OCI-LY7 (cell line): ENCODE measurements around the gene COPE. TPM values are rescaled to one million over a fixed set of nuclear protein-coding genes. Genes with fewer than 3 reads are reported as not detected.
A peak's percentile ranks its signal among the peaks of the same experiment; 100 is the strongest.
"Not testable (repeated sequence)": the region's sequence is repeated elsewhere in the genome, so short reads cannot be mapped to it uniquely, and the experiment has no call there.

Experiments
- BruUV-seq: library from RNA; stranded (reverse); fragments of 400-500 nt; replicated peaks from 2 replicates; lab custom pipeline; 2021; lab: Mats Ljungman, UMichigan
- CTCF ChIA-PET: fragments of 300-600 bp; sonication (Branson Sonifier 250); formaldehyde crosslinking; loops from one replicate; lab custom pipeline; 2022; ENCODE audit warnings: antibody characterized with exemption; ENCODE audit not compliant: unreplicated experiment; lab: Charles Lee
- POLR2A ChIA-PET: fragments of 300-600 bp; sonication (Branson Sonifier 250); formaldehyde crosslinking; loops from one replicate; lab custom pipeline; 2022; ENCODE audit warnings: antibody characterized with exemption; lab: Charles Lee
- DNase-seq: peaks from one replicate; pipeline ENCODE4 v3.0.0-alpha.2; 2015; ENCODE audit warnings: low spot score
- H2AFZ ChIP-seq: fragments of 200-600 bp; sonication (generic), shearing (Covaris generic); 2 replicates; pipeline ENCODE4 v1.6.1; 2014; ENCODE audit warnings: mild to moderate bottlenecking, antibody characterized with exemption, low read length, moderate library complexity
- H3K27ac ChIP-seq: fragments of 200-600 bp; sonication (generic); 2 replicates; pipeline ENCODE4 v1.5.1; 2014; ENCODE audit warnings: mixed run types, low read depth, mild to moderate bottlenecking, moderate library complexity, low read length, inconsistent platforms; ENCODE audit not compliant: poor library complexity, severe bottlenecking
- H3K36me3 ChIP-seq: fragments of 200-600 bp; sonication (generic); 2 replicates; pipeline ENCODE4 v1.6.1; 2014; ENCODE audit warnings: mild to moderate bottlenecking, antibody characterized with exemption, low read length, moderate library complexity, mixed read lengths; ENCODE audit not compliant: insufficient read depth
- H3K4me1 ChIP-seq: fragments of 200-600 bp; sonication (generic); 2 replicates; pipeline ENCODE4 v1.5.1; 2014; ENCODE audit warnings: mild to moderate bottlenecking, low read length; ENCODE audit not compliant: insufficient read depth, poor library complexity, severe bottlenecking
- H3K4me2 ChIP-seq: fragments of 200-600 bp; sonication (generic); 2 replicates; pipeline ENCODE4 v1.6.1; 2014; ENCODE audit warnings: mild to moderate bottlenecking, low read length
- H3K4me3 ChIP-seq: fragments of 200-600 bp; sonication (generic); 2 replicates; pipeline ENCODE4 v1.5.1; 2014; ENCODE audit warnings: mild to moderate bottlenecking, low read depth, low read length; ENCODE audit not compliant: poor library complexity, severe bottlenecking
- H3K79me2 ChIP-seq: fragments of 200-600 bp; sonication (generic); 2 replicates; pipeline ENCODE4 v1.6.1; 2016; ENCODE audit warnings: low read depth, mild to moderate bottlenecking, low read length, moderate library complexity, mixed read lengths; ENCODE audit not compliant: insufficient read depth
- H3K9me2 ChIP-seq: fragments of 200-600 bp; sonication (generic); 2 replicates; pipeline ENCODE4 v1.6.1; 2016; ENCODE audit warnings: mild to moderate bottlenecking, low read length, mixed read lengths; ENCODE audit not compliant: insufficient read depth
- H3K9me3 ChIP-seq: fragments of 200-600 bp; sonication (generic); 2 replicates; pipeline ENCODE4 v1.6.1; 2014; ENCODE audit warnings: mild to moderate bottlenecking, mixed run types, low read length, mixed read lengths
- H4K20me1 ChIP-seq: fragments of 200-600 bp; sonication (generic); 2 replicates; pipeline ENCODE4 v1.6.1; 2014; ENCODE audit warnings: mild to moderate bottlenecking, antibody characterized with exemption, low read length, moderate library complexity, mixed read lengths; ENCODE audit not compliant: insufficient read depth
- EZH2phosphoT487 ChIP-seq: fragments of 200-600 bp; sonication (generic); IDR thresholded peaks from 2 replicates; pipeline ENCODE4 v1.6.1; 2018; ENCODE audit warnings: low read depth, borderline replicate concordance, mild to moderate bottlenecking, mixed run types, antibody characterized with exemption, low read length, moderate library complexity, mixed read lengths
- intact Hi-C: fragments of 100-400 bp; cut with micrococcal nuclease; formaldehyde crosslinking; loops from one replicate; pipeline ENCODE4 v1.10.0; 2022; ENCODE audit not compliant: unreplicated experiment
- total RNA-seq, 2 experiments: library from RNA; depleted of rRNA in 1 of 2; stranded (reverse); fragments of >200 nt in 1 of 2; shearing (Covaris generic) in 1 of 2; gene quantifications; 2 replicates each; pipeline ENCODE4 v1.2.3, GENCODE V29; 2014 to 2022
- TF ChIP-seq, protein P1 (sequence below): fragments of 200-600 bp; sonication (generic); conservative IDR thresholded peaks from 2 replicates; pipeline ENCODE4 v1.5.1; 2014; ENCODE audit warnings: mild to moderate bottlenecking, antibody characterized with exemption, low read length, moderate library complexity, mixed read lengths

The COPE gene
- total RNA-seq, 2 experiments from 2014 or later, result 255 to 256 TPM

GRCh38 chr19:18903156-18904037 is 15.8 kb downstream of the COPE start:
- Histone ChIP-seq H3K36me3 (peaks cover 25% of the 10 kb centered on the region), H3K4me2 (no peak overlapping the region), H3K9me3 (no peaks in the 10 kb centered on the region), H2AFZ (no peak overlapping the region), H3K27ac (no peak overlapping the region), H3K79me2 (no peaks in the 10 kb centered on the region), H3K4me1 (no peaks in the 10 kb centered on the region), H3K4me3 (no peak overlapping the region), H3K9me2 (no peaks in the 10 kb centered on the region), H4K20me1 (no peaks in the 10 kb centered on the region)
- TF ChIP-seq, protein P1, sequence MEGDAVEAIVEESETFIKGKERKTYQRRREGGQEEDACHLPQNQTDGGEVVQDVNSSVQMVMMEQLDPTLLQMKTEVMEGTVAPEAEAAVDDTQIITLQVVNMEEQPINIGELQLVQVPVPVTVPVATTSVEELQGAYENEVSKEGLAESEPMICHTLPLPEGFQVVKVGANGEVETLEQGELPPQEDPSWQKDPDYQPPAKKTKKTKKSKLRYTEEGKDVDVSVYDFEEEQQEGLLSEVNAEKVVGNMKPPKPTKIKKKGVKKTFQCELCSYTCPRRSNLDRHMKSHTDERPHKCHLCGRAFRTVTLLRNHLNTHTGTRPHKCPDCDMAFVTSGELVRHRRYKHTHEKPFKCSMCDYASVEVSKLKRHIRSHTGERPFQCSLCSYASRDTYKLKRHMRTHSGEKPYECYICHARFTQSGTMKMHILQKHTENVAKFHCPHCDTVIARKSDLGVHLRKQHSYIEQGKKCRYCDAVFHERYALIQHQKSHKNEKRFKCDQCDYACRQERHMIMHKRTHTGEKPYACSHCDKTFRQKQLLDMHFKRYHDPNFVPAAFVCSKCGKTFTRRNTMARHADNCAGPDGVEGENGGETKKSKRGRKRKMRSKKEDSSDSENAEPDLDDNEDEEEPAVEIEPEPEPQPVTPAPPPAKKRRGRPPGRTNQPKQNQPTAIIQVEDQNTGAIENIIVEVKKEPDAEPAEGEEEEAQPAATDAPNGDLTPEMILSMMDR, result no peak
- no peak for TF ChIP-seq EZH2phosphoT487
- CTCF ChIA-PET, result no interaction called here
- no peak for DNase-seq
- BruUV-seq, result no TSS peak
- intact Hi-C loops, result no loop called here
- POLR2A ChIA-PET, result no interaction called here

- BruUV-seq, H3K4me3 ChIP-seq, H3K79me2 ChIP-seq, POLR2A ChIA-PET, H3K9me2 ChIP-seq, H4K20me1 ChIP-seq, H2AFZ ChIP-seq, intact Hi-C loops, DNase-seq, H3K27ac ChIP-seq, H3K4me2 ChIP-seq, H3K4me1 ChIP-seq, H3K9me3 ChIP-seq, CTCF ChIA-PET: not testable (repeated sequence)
- peaks cover 25% of the 10 kb centered on the region for H3K36me3 ChIP-seq
Measured at GRCh38 chr19:18902519-18902918, 16.7 kb downstream of the COPE start.

DNA sequence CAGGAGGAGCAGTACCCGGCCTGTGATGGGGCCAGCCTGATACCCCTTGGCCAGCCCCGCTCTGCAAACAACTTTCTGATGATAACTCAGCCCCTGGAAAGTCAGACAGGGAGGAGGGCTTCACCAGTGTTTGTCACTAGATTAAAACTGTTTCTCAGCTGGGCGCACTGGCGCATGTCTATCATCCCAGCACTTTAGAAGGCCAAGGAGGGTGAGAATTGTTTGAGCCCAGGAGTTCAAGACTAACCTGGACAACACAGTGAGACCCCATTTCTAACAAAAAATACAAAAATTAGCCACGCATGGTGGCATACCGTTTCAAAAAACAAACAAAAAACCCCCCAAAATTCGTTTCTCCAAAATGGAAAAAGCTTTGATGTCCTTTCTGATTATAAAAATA is 17.7 kb downstream of the COPE start:
- CTCF ChIA-PET, result no interaction called here
- peaks cover 19% of the 10 kb centered on the region for H3K36me3 ChIP-seq

More for the DNA sequence above, 17.7 kb downstream of the COPE start:
- TF ChIP-seq, protein P1, result no peak
- no peak for TF ChIP-seq EZH2phosphoT487
- Histone ChIP-seq H3K4me2 (no peak overlapping the region), H3K9me3 (no peaks in the 10 kb centered on the region), H3K27ac (no peak overlapping the region), H3K4me1 (no peaks in the 10 kb centered on the region), H4K20me1 (no peaks in the 10 kb centered on the region), H3K9me2 (no peaks in the 10 kb centered on the region), H3K79me2 (no peaks in the 10 kb centered on the region), H3K4me3 (no peak overlapping the region), H2AFZ (no peak overlapping the region)
- DNase-seq, result no peak
- POLR2A ChIA-PET, result interaction anchor here (0.9 kb wide), 1 partner anchor 10 kb away, joined by 3 read pairs; no protein-coding TSS in a partner anchor
- intact Hi-C loops, result no loop called here
- BruUV-seq, result TSS peak; percentile 66
